ENCODE results near the gene RGL1.
"Not testable (repeated sequence)": the region's sequence is repeated elsewhere in the genome, so short reads cannot be mapped to it uniquely, and the experiment has no call there.

The RGL1 gene

DNA sequence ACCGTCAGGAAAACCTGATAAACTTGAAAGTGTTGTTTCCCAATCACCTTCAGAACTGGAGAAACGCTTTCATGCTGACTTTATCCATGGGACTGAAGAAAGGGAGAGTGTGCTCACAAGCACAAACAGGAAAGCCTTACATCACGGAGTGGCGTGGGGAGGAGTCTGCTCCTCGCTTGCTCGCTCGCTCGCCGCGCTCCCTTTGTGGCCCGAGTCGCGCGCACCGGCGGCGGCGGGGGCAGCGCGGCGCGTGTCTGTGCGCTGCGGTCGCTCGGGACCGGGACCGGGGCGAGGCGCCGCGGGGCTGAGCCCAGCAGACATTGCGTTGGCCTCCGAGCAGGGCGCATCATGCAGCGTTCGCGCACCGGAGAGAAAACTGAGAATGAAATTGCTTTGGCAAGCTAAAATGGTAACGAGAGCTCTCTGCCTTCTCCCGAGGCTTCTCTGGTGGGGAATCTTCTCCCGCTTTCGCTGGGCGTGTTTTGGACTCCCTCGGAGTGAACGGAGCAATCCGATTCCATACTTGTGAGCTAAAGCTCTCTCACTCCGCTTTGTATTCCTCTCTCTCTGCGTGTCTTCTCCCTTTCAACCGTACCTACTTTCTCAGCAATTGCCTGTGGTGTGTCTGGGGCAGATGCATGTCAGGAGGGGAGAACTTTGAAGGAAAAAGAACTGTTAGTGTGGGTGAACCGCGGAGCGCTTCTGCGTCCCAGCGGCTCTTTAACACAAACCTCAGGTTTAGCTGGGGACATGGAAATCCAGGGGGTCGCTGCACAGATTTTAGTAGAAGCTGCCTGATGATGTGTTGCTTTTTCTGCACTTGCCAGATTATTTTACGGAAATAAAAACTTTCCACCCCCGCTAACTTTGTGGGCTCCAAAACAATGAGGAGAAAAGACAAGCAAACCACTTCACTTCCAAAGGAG lies at the start of gene RGL1:
Gene RGL1 (plus strand): TSS at position 205 of the 926 bp plus-strand sequence. CDS start 178 bp downstream, at position 383.
- DNase-seq (ENCODE audit: low spot score): peak; percentile 67

DNA sequence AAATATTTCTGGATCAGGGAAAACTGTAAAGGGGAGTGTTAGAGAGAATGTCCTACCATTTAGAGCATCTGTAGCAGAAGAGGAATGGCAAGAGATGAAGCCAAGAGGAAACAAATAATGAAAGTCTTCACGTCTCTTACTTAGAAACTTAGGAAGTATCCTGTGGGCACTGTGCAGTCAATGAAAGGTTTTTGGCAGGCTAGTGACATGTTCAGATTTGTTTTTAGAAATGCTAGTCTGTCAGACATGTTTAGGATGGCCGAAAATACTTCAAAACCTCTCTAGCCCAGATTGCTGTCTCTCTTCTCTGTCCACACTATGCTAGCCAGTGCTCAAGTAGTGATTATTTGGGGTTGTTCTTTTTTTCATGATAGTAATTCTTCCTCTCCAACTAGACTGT lies 48.6 kb upstream of the RGL1 start:
- no peak for DNase-seq (ENCODE audit: low spot score)

DNA sequence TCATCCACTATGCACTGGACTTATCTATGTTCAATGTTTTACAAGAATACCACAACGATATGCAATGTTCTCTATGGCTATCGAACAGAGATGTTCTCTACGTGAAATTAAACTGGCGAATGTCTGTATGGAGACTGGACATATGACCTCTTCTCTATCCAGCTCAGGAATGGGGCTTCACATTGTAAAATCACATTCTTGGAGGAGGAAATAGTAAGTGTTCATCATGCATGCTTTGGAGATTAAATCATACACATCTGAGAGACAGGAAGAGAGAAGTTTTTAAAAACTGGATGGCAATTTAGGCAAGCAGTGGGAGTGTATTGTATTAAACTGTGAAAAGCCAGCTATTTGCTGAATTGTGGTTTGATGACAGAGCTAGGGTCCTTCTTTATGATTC lies 47.9 kb upstream of the RGL1 start:
- peak; percentile 88 for DNase-seq (ENCODE audit: low spot score)

DNA sequence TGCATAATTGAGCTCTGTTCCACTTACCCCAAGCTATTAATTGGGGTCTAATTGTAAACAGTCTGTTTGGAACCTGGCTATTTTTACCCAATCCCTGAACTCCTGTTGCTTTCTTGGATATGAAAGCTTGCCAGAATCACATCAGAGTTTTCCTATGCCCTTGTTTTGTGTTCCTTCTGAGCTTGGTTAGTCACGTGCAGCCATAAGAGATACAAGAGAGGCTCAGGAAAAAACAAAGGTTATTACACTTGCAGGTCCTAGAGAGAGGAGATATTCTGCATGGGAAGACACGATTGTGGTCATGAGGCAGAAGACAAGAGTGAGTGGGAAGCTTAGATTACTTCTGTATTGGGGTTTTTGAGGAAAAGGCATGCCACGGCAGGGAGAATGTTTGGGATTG lies 46.0 kb upstream of the RGL1 start:
- peak; percentile 6 for DNase-seq (ENCODE audit: low spot score)

DNA sequence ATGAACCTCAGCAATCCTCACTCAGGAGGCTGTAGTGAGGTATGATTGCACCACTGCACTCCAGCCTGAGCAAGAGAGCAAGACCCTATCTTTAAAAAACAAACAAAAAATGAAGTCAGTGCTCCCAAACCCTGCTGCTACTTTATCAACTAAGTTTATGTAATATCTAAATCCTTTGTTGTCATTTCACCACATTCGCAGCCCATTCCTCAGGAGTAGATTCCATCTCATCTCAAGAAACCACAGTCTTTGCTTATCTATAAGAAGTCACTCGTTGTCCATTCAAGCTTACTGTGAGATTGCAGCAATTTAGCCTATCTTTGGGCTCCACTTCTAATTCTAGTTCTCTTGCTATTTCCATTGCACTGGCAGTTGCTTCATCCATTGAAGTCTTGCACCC lies 44.3 kb upstream of the RGL1 start:
- DNase-seq (ENCODE audit: low spot score): no peak

DNA sequence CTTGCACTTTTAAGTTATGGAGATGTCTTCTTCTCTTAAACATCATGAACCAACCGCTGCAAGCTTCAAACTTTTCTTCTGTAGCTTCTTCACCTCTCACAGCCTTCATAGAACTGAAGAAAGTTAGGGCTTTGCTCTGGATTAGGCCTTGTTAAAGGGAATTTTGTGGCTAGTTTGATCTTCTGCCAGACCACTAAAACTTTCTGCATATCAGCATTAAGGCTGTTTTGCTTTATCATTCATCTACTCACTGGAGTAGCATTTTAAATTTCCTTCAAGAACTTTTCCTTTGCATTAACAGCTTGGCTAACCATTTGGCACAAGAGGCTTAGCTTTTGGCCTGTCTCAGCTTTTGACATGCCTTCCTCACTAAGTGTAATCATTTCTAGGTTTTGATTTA lies 43.0 kb upstream of the RGL1 start:
- DNase-seq (ENCODE audit: low spot score): peak; percentile 27

DNA sequence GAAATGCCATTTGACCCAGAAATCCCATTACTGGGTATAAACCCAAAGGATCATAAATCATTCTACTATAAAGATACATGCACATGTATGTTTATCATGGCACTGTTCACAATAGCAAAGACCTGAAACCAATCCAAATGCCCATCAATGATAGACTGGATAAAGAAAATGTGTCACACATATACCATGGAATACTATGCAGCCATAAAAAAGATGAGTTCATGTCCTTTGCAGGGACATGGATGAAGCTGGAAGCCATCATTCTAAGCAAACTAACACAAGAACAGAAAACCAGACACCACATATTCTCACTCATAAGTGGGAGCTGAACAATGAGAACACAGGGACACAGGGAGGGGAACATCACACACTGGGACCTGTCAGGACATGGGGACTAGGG lies 42.1 kb upstream of the RGL1 start:
- not testable (repeated sequence) for DNase-seq (ENCODE audit: low spot score)

DNA sequence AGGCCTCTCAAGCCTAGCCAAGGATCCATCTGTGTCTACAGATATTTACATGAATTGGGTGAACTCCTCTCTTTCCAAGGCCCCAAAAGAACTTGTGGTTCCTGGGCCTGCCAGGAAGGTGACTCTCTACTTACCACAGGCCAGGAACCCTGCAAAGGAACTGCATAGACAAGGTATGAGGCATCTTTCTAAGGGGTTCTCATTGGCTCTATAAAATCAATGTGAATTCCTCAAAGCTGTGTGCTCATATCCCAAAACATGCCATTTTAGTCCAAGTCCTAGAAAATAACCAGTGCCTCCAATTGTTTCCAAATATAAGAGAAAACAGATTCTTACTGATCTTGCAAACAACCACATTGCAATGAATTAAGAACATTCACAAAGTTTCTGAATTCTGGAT lies 39.9 kb upstream of the RGL1 start:
- no peak for DNase-seq (ENCODE audit: low spot score)

DNA sequence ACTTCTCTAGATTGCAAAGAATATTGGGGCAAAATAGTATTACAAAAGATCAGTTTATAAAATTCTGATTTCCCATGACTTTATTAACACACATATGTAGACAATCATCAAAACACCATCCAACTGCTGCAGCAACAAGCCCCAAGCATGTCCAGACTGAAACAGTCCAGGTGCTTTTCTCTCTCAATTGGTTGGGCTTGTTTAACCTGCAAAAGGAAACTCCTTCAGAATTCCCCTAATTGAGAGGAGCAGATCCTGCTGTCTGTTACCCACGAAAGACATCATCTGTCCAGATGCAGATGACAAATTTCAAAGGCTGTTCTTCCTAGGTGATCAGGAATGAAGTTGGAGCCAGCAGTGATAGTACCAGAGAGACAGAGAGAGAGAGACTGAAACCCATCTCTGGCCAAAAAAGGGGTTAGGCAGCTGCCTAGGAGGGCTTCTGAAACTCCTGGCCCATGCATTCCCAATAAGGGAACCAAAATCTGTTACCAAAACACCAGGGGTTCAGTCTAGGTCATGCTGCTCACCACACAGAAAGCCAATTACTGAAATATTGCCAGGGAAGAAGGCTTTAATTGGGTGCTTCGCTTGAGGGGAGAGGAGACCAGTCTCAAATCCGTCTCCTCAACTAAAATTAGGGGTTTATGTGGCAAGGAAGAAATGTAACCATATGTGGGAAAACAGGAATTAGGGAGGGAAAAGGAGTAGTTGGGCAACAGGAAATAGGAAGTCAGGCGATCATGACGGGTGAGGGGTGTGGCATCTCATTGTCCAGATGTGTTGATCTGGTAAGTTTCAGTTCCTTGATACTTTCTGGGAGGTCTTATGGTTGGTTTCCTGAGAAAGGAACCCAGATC lies 34.7 kb upstream of the RGL1 start:
- no peak for DNase-seq (ENCODE audit: low spot score)

DNA sequence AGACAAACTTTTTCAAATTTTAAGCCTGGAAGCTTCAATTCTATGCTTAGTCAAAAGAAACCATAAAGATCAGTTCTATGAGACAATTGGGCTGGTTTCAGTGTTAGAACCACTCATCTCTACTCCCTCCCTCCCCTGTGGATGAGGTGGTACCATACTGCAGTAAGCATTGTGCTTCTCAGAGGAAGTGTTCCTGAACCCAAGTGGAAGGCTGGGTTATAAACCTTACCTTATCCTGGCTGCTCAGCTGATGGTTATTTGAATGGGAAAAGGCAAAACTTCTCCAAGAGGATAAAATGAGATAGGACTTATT lies 34.1 kb upstream of the RGL1 start:
- no peak for DNase-seq (ENCODE audit: low spot score)

DNA sequence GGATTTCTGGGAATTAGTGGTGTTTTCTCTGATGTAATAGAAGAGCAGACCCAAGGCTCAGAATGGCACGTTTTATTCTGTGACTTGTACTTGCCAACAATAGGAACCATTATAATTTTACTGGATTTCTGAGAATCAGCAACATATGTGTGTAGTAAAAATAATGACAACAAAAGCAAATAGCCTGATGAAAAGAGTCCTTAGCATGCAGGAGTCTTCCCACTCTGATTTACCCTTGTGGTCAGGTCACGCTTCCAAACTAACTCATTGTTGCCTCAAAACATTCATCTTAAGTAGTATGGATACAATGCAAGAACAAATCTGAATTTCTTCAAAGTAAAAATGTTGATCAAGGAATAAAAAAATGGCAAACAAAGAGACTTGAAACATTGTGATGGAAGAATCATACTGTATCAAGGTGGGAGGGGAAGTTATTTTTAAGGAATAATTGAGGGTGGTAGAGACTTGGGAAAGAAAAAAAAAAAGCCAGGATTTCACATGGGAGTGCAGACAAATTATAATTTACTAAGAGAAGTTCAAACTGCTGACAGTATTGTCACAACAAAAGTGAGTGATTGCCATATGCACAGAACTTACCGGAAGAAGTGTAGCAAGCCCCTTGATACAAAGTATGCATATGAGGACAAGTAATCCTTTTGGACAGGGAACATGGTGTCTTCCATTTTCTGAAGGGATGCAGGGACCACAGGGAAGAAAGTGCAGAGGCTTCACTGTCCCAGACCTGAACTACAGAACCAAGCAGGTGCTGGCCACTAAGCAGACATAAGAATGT lies 31.2 kb upstream of the RGL1 start:
- DNase-seq (ENCODE audit: low spot score): no peak

DNA sequence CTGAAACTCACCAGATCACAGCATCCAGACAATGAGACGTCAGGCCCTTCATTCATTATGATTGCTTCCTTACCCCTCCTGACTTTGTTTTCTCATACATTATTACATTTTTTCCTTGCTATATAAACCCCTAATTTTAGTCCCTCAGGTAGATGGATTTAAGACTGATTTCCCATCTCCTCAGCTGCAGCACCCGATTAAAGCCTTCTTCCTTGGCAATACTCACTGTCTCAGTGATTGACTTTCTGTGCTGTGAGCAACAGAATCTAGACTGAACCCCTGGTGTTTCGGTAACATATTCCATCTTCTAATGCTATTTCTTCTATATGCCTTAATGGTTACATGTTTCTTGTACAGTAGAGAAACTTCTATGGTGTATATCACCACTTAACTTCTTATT lies 30.0 kb upstream of the RGL1 start:
- no peak for DNase-seq (ENCODE audit: low spot score)

DNA sequence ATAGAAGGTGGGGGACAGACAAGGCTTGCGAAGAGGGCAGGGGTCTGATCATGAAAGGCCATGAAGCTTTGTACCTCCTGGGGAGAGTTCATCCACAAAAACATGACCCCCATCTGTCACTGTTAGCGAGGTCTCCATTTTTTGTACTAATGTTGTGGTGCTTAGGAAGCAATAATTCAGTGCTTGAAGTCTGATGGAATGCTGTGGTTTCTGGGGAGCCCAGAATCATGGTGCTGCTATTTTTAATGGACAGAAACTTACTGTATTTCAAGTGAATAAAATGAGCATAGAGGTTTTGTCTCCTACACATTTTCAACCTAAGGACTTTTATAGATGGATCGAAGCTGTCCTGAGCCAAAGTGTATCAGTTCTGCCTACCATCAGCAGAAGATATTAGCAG lies 28.2 kb upstream of the RGL1 start:
- DNase-seq (ENCODE audit: low spot score): no peak

DNA sequence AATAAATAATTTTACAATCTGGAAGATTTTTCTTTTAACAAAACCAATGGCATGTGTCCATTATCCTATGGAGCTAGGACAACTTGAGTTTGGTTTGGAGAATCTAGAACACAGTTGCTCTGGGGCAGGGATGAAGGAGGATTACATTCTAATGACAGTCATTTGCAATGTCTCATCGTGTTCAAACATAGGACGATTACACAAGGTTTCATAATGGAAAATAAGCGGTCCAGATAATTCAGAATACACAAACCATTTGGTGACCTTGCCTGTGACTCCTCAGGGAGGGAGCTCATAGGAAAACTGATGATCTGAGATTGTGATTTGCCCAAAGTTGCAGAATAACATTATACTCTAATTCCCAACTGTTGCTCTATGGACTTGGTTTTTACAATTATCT lies 27.6 kb upstream of the RGL1 start:
- no peak for DNase-seq (ENCODE audit: low spot score)

DNA sequence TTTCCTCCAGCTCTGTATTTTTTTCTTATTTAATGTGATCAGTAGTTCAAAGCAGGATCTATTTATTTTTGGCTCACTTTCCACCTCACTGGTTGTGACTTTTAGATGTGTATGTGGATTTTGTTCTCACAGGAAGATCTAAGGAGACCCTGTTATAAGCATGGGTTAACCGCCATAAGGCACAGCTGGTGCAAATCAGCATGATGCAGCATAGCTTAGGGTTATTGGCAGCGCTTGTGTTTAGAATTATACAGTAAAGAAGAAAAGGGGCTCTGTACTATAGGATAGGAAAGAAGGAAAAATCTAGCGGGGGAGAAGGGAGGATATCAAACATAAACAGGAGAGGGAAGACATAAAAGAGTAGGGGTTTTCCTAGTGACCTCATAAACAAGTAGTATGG lies 26.9 kb upstream of the RGL1 start:
- DNase-seq (ENCODE audit: low spot score): no peak

DNA sequence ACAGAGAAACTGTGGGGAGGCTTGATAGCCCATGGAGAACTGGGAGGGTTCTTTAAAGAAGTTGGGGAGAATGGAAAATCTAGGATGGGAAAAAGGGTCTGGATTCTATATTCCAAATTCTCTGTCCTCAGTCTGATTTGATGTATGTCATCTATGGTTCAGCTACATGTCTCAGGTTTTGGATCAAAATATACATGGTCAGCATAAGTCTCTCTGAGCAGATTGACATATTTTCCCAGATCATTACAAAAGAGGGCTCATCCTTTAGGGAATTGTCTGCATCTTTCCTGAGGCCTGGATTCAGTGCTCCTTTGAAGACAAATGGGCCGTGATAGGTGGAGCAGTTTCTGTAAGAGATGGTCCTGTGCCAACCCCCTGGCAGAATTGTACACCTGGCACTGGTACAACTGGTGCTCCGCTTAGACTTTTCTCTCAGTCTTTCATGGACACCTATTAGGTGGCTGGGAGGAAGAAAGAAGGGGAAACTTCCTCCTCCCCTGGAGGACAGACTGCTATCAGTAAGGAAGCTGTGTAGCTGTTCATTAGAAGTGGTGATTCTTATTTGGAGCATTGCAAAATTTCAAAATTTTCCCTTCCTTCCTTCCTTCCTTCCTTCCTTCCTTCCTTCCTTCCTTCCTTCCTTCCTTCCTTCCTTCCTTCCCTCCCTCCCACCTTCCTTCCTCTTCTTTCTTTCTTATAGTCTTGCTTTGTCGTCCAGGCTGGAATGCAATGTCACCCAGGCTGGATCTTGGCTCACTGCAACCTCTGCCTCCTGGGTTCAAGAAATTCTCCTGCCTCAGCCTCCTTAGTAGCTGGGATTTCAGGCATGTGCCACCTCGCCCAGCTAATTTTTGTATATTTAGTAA lies 26.1 kb upstream of the RGL1 start:
- DNase-seq (ENCODE audit: low spot score): no peak

DNA sequence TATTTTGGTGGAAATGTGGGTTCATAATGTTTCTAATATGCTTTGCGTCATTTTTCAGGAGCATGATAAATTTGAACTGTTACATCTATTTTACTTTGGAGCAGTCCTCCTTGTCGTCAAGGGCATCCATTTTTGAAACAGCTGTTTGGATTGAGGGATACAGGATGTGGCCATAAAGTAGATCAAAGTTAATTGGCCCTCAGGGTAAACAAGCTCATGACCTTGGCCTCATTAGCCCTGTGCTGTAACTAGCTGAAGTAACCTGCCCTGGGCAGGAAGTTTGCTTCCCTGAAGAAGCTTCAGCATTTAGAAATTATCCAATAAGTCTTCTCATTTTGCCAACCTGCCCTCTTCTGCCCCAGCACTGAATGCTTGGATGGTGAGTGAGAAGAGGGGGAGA lies 24.8 kb upstream of the RGL1 start:
- no peak for DNase-seq (ENCODE audit: low spot score)

DNA sequence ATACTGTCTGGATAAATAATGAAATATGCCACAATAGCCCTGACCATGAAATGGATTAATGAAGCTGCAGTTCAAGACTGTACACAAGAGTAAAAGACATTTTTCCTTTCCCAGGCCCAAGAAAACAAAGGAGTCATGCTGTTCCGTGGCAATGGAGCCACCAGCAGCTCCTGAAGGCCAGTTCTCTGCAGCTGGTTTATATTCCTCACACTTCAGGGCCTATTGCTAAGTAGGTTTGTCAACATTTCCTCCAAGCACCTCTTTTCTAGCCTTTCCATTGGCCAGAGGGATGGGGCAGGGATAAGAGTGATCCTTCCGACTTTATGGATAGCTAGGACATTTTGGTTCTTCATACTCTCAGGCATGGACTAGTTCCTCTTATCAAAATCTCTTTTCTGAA lies 24.2 kb upstream of the RGL1 start:
- DNase-seq (ENCODE audit: low spot score): no peak

DNA sequence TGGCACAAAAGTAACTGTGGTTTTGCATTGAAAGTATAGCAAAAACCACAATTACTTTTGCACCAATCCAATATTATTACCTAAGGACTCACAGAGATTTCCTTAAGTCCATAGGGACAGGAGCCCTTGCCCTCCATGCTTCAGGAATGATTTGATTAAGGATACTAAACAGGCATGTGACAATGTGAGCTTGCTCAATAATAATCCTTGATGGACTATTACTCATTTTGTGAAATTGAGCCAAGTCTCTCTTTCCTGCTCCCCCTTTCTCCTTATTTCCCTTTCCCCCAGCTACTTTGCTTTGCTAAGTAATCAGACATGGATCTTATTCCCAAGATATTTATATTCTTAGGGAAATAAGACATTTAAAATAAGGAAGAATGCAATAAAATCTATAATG lies 21.6 kb upstream of the RGL1 start:
- DNase-seq (ENCODE audit: low spot score): peak; percentile 17

DNA sequence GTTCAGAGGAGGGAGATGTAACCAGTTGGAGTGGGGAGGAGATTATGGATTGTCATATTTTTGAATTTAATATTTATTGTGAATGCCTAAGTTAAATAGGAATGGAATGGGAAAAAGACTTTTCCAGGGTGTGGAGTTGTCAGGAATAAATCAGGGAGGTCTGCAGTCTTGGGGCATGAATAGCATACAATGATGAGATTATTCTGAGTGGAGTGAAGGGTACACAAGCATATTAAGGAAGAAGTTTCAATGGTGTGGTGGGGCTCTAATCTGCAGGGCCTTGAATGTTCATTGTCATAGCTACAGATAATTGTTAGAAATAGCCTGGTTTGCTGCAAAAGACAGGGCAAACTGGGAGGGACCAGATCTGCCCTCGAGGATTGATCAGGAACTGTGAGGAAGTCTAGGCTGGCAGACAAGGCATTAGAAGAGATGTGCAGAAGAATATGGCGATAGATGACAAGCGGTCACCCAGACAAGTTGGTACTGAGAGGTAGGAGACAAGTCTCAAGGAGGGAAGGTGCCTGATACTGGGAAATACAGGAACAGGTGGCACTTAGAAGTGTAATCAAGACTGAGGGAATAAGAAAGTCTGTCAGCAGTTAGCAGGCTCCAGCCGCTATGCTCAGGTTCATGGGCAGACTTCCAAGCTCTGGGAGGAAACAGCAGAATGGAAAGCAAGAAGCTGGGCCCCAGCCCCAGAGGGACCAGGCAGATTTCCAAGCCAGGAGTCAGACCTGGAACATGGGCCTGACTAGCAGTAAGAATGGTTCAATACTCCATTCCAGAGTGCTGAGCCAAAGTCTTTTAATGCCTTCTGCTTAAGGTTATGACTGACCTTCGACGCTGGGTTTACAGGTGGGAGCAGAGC lies 20.9 kb upstream of the RGL1 start:
- peak; percentile 63 for DNase-seq (ENCODE audit: low spot score)

DNA sequence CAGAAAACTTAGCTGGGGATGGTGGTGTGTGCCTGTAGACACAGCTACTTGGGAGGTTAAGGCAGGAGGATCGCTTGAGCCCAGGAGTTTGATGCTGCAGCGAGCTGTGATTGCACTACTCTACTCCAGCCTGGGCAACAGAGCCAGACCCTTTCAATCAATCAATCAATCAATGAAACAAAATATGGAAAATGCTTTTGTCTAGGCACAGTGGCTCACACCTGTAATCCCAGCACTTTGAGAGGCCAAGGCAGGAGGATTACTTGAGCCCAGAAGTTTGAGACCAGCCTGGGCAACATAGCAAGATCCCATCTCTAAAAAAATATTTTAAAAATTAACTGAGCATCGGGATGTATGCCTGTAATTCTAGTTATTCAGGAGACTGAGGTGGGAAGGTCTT lies 19.0 kb upstream of the RGL1 start:
- DNase-seq (ENCODE audit: low spot score): not testable (repeated sequence)
